HepG2 (cell line): ENCODE measurements around the gene NT5C. TPM values are rescaled to one million over a fixed set of nuclear protein-coding genes. Genes with fewer than 3 reads are reported as not detected.

Experiments
- ATRX ChIP-seq: sonication (generic); formaldehyde crosslinking; IDR thresholded peaks from 2 replicates; pipeline ENCODE4 v1.4.0; 2020; ENCODE audit warnings: missing genetic modification reagents, borderline replicate concordance
- FIP1L1 ChIP-seq: fragments of 200-400 bp; formaldehyde crosslinking; IDR thresholded peaks from 2 replicates; pipeline ENCODE4 v1.6.1; 2018; ENCODE audit warnings: low read depth, mild to moderate bottlenecking, low read length, moderate library complexity, borderline replicate concordance; ENCODE audit not compliant: insufficient read depth
- NCOR1 ChIP-seq: fragments of 200-600 bp; sonication (generic); IDR thresholded peaks from 2 replicates; pipeline ENCODE4 v1.7.0; 2017; ENCODE audit warnings: antibody characterized with exemption, low read length, borderline replicate concordance
- NR2F2 ChIP-seq: IDR thresholded peaks from 2 replicates; pipeline ENCODE4 v1.6.1; 2012; ENCODE audit warnings: low read depth, inconsistent platforms, borderline replicate concordance
- ONECUT2 ChIP-seq: sonication (generic); formaldehyde crosslinking; IDR thresholded peaks from 2 replicates; pipeline ENCODE4 v1.4.0; 2020; ENCODE audit warnings: missing genetic modification reagents
- PHF8 ChIP-seq: sonication (generic); formaldehyde crosslinking; IDR thresholded peaks from 2 replicates; pipeline ENCODE4 v1.5.0; 2020; ENCODE audit warnings: missing genetic modification reagents
- PRDM10 ChIP-seq: sonication (generic); formaldehyde crosslinking; IDR thresholded peaks from 2 replicates; pipeline ENCODE4 v1.4.0; 2020; ENCODE audit warnings: low read depth, missing genetic modification reagents
- RCOR2 ChIP-seq: IDR thresholded peaks from 2 replicates; pipeline ENCODE4 v1.6.1; 2016; ENCODE audit warnings: missing biosample characterization, missing genetic modification reagents
- RFX5 ChIP-seq: IDR thresholded peaks from 2 replicates; pipeline ENCODE4 v1.6.1; 2011; ENCODE audit warnings: low read depth, low read length, improper control_type of control experiment
- TBX3 ChIP-seq: fragments of 450-650 bp; IDR thresholded peaks from 2 replicates; pipeline ENCODE4 v1.6.1; 2017; ENCODE audit warnings: antibody characterized with exemption, mild to moderate bottlenecking, inconsistent platforms, borderline replicate concordance
- TGIF2 ChIP-seq: IDR thresholded peaks from 2 replicates; pipeline ENCODE4 v1.6.1; 2016; ENCODE audit warnings: control low read depth, missing compliant biosample characterization
- WIZ ChIP-seq: sonication (generic); formaldehyde crosslinking; IDR thresholded peaks from 2 replicates; pipeline ENCODE4 v1.5.1; 2020; ENCODE audit warnings: mild to moderate bottlenecking, missing genetic modification reagents
- ZBTB49 ChIP-seq: sonication (generic); formaldehyde crosslinking; IDR thresholded peaks from 2 replicates; pipeline ENCODE4 v1.4.0; 2020; ENCODE audit warnings: missing genetic modification reagents, borderline replicate concordance
- ZBTB7A ChIP-seq: sonication (generic); formaldehyde crosslinking; IDR thresholded peaks from 2 replicates; pipeline ENCODE4 v1.8.0; 2022; ENCODE audit warnings: mild to moderate bottlenecking, missing genetic modification reagents
- ZNF124 ChIP-seq: sonication (generic); formaldehyde crosslinking; IDR thresholded peaks from 2 replicates; pipeline ENCODE4 v1.4.0; 2020; ENCODE audit warnings: missing genetic modification reagents
- ZNF503 ChIP-seq: sonication (generic); formaldehyde crosslinking; IDR thresholded peaks from 2 replicates; pipeline ENCODE4 v1.4.0; 2020; ENCODE audit warnings: missing genetic modification reagents
- polyA plus RNA-seq, 8 experiments: library from polyadenylated mRNA; depleted of rRNA in 3 of 8; stranded (reverse) in 7 of 8; unstranded in 1 of 8; fragments of >200 nt; fragmentation: Illumina TruSeq in 4 of 8; extraction: Trizol in 4 of 8; gene quantifications; 2 replicates each; pipeline versions ENCODE4 v1.2.1 to v1.2.3, GENCODE V29; 2011 to 2016; ENCODE audit warnings: low read depth in 4 of 8, missing spikeins in 1 of 8, mixed read lengths in 1 of 8; ENCODE audit not compliant: insufficient read depth in 1 of 8
- total RNA-seq, 5 experiments: library from RNA; depleted of rRNA; stranded (reverse); fragments of >200 nt; fragmentation: Illumina TruSeq; extraction: Trizol; gene quantifications; 2 replicates each; pipeline ENCODE4 v1.2.3, GENCODE V29; 2016; ENCODE audit warnings: low read depth in 1 of 5
- TF ChIP-seq, protein P1 (sequence below): sonication (generic); formaldehyde crosslinking; IDR thresholded peaks from 2 replicates; pipeline ENCODE4 v1.8.0; 2022; ENCODE audit warnings: missing genetic modification reagents, mild to moderate bottlenecking, moderate library complexity, borderline replicate concordance
- TF ChIP-seq, protein P2 (sequence below): sonication (generic); formaldehyde crosslinking; IDR thresholded peaks from 2 replicates; pipeline ENCODE4 v1.4.0; 2020; ENCODE audit warnings: missing genetic modification reagents, borderline replicate concordance

NT5C gene
- total and polyA plus RNA-seq, 2 of the 13 experiments (the other 11 are each of a cell fraction or from before 2014, with no cell fraction given): 42.8 to 48.6 TPM

- TF ChIP-seq NCOR1 (peak; percentile 90; the same call in 1 of the 2 replicates), ZNF503 (CRISPR knock-in tag) (peak; percentile 73; the same call in 1 of the 2 replicates), ZNF124 (CRISPR knock-in tag) (peak; percentile 86), ATRX (CRISPR knock-in tag) (no peak), RCOR2 (CRISPR knock-in tag) (peak; percentile 93), ONECUT2 (CRISPR knock-in tag) (peak; percentile 82), TGIF2 (peak; percentile 93), NR2F2 (peak; percentile 99), FIP1L1 (0 out of 2 replicates have a peak, but pooled peaks have one; percentile 52), PRDM10 (CRISPR knock-in tag) (peak; percentile 70; the same call in 1 of the 2 replicates), TBX3 (peak; percentile 89), ZBTB49 (CRISPR knock-in tag) (no peak), WIZ (CRISPR knock-in tag) (no peak), ZBTB7A (CRISPR knock-in tag) (peak; percentile 87), RFX5 (no peak), PHF8 (peak; percentile 32; the same call in 1 of the 2 replicates)
- TF ChIP-seq, protein P1, sequence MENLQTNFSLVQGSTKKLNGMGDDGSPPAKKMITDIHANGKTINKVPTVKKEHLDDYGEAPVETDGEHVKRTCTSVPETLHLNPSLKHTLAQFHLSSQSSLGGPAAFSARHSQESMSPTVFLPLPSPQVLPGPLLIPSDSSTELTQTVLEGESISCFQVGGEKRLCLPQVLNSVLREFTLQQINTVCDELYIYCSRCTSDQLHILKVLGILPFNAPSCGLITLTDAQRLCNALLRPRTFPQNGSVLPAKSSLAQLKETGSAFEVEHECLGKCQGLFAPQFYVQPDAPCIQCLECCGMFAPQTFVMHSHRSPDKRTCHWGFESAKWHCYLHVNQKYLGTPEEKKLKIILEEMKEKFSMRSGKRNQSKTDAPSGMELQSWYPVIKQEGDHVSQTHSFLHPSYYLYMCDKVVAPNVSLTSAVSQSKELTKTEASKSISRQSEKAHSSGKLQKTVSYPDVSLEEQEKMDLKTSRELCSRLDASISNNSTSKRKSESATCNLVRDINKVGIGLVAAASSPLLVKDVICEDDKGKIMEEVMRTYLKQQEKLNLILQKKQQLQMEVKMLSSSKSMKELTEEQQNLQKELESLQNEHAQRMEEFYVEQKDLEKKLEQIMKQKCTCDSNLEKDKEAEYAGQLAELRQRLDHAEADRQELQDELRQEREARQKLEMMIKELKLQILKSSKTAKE (CRISPR knock-in tag): peak; percentile 98
- TF ChIP-seq, protein P2, sequence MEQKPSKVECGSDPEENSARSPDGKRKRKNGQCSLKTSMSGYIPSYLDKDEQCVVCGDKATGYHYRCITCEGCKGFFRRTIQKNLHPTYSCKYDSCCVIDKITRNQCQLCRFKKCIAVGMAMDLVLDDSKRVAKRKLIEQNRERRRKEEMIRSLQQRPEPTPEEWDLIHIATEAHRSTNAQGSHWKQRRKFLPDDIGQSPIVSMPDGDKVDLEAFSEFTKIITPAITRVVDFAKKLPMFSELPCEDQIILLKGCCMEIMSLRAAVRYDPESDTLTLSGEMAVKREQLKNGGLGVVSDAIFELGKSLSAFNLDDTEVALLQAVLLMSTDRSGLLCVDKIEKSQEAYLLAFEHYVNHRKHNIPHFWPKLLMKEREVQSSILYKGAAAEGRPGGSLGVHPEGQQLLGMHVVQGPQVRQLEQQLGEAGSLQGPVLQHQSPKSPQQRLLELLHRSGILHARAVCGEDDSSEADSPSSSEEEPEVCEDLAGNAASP (CRISPR knock-in tag): peak; percentile 83
These were observed 47.4 kb downstream of the NT5C start (continued) for GRCh38 chr17:75084039-75084660.
